Measurements from ENCODE around the gene GPR39.

GRCh38 chr2:132690664-132691303 is 274.2 kb downstream of the GPR39 start:
- TF ChIP-seq CTCF (IDR thresholded peaks at IDR 0.05) (no peak), POLR2A (IDR thresholded peaks at IDR 0.05) (no peak)

Data from thyroid gland (tissue), 4 donors.